Measurements from ENCODE around the gene ALDOC.

GRCh38 chr17:28545141-28545503, 31.6 kb downstream of the ALDOC start:
- TF ChIP-seq EZH2 (IDR thresholded peaks at IDR 0.05; ENCODE audit: low read length) (no peak), CTCF (optimal IDR thresholded peaks at IDR 0.05 in 1 of 3, IDR thresholded peaks at IDR 0.05 in 1 of 3, conservative IDR thresholded peaks at IDR 0.05 in 1 of 3; ENCODE audit: extremely low read depth in 1 of 3, insufficient read depth in 2 of 3, low read length in 3 of 3) (no peak)
